Measurements from ENCODE around the gene CACNA2D4. TPM values are rescaled to one million over a fixed set of nuclear protein-coding genes. Genes with fewer than 3 reads are reported as not detected.

The CACNA2D4 gene
- total and polyA plus RNA-seq, 2 donors, result 1.1 to 4.5 TPM

- WGBS, result 77% methylated on average over 6 of the region's 6 CpGs
- Histone ChIP-seq H3K4me1 (ENCODE audit: insufficient read depth) (no peaks in the 10 kb centered on the region), H3K36me3 (ENCODE audit: insufficient read depth) (no peaks in the 10 kb centered on the region), H3K4me3 (ENCODE audit: low read depth, low read length) (no peak overlapping the region), H3K27ac (ENCODE audit: low read depth) (no peak overlapping the region)
- DNase-seq (ENCODE audit: extremely low spot score), result no peak
These were observed 408 bp upstream of the CACNA2D4 start for GRCh38 chr12:1918884-1919236.

GRCh38 chr12:1917172-1918070 is 1.0 kb downstream of the CACNA2D4 start:
- WGBS, result 56% methylated on average over 22 of the region's 22 CpGs
- no peak overlapping the region for H3K27ac ChIP-seq (ENCODE audit: low read depth)
- DNase-seq (ENCODE audit: extremely low spot score), result no peak
- H3K36me3 ChIP-seq (ENCODE audit: insufficient read depth), result no peaks in the 10 kb centered on the region
- H3K4me1 ChIP-seq (ENCODE audit: insufficient read depth), result no peaks in the 10 kb centered on the region
- no peak overlapping the region for H3K4me3 ChIP-seq (ENCODE audit: low read depth, low read length)

- no peaks in the 10 kb centered on the region for H3K4me1 ChIP-seq (ENCODE audit: insufficient read depth)
- DNase-seq (ENCODE audit: extremely low spot score), result no peak
- WGBS, result 32% methylated on average over 18 of the region's 18 CpGs
- no peaks in the 10 kb centered on the region for H3K36me3 ChIP-seq (ENCODE audit: insufficient read depth)
- no peak overlapping the region for H3K27ac ChIP-seq (ENCODE audit: low read depth)
- no peak overlapping the region for H3K4me3 ChIP-seq (ENCODE audit: low read depth, low read length)
These were observed 1.9 kb downstream of the CACNA2D4 start for GRCh38 chr12:1916371-1917171.

GRCh38 chr12:1915082-1915968 is 3.1 kb downstream of the CACNA2D4 start:
- Histone ChIP-seq H3K36me3 (ENCODE audit: insufficient read depth) (no peaks in the 10 kb centered on the region), H3K4me3 (ENCODE audit: low read depth, low read length) (no peak overlapping the region), H3K27ac (ENCODE audit: low read depth) (no peak overlapping the region), H3K4me1 (ENCODE audit: insufficient read depth) (no peaks in the 10 kb centered on the region)
- no peak for DNase-seq (ENCODE audit: extremely low spot score)
- 89% methylated on average over 18 of the region's 18 CpGs for WGBS

GRCh38 chr12:1914114-1914911 is 4.1 kb downstream of the CACNA2D4 start:
- WGBS, result 88% methylated on average over 17 of the region's 17 CpGs
- H3K36me3 ChIP-seq (ENCODE audit: insufficient read depth), result no peaks in the 10 kb centered on the region
- no peak overlapping the region for H3K27ac ChIP-seq (ENCODE audit: low read depth)
- H3K4me3 ChIP-seq (ENCODE audit: low read depth, low read length), result no peak overlapping the region
- DNase-seq (ENCODE audit: extremely low spot score), result no peak
- no peaks in the 10 kb centered on the region for H3K4me1 ChIP-seq (ENCODE audit: insufficient read depth)

GRCh38 chr12:1913377-1914113 is 4.9 kb downstream of the CACNA2D4 start:
- DNase-seq (ENCODE audit: extremely low spot score), result no peak
- 80% methylated on average over 12 of the region's 12 CpGs for WGBS

GRCh38 chr12:1912580-1913376 is 5.7 kb downstream of the CACNA2D4 start:
- no peak for DNase-seq (ENCODE audit: extremely low spot score)
- no peaks in the 10 kb centered on the region for H3K4me1 ChIP-seq (ENCODE audit: insufficient read depth)
- no peaks in the 10 kb centered on the region for H3K36me3 ChIP-seq (ENCODE audit: insufficient read depth)
- no peak overlapping the region for H3K4me3 ChIP-seq (ENCODE audit: low read depth, low read length)
- 82% methylated on average over 18 of the region's 18 CpGs for WGBS
- H3K27ac ChIP-seq (ENCODE audit: low read depth), result no peak overlapping the region

More at GRCh38 chr12:1913377-1914113, 4.9 kb downstream of the CACNA2D4 start:
- no peak overlapping the region for H3K27ac ChIP-seq (ENCODE audit: low read depth)
- H3K36me3 ChIP-seq (ENCODE audit: insufficient read depth), result no peaks in the 10 kb centered on the region
- no peaks in the 10 kb centered on the region for H3K4me1 ChIP-seq (ENCODE audit: insufficient read depth)
- no peak overlapping the region for H3K4me3 ChIP-seq (ENCODE audit: low read depth, low read length)

- no peak for DNase-seq (ENCODE audit: extremely low spot score)
These were observed 6.6 kb downstream of the CACNA2D4 start for GRCh38 chr12:1911598-1912575.

GRCh38 chr12:1910468-1910867 is 8.0 kb downstream of the CACNA2D4 start:
- H3K27ac ChIP-seq (ENCODE audit: low read depth), result no peak overlapping the region
- H3K4me3 ChIP-seq (ENCODE audit: low read depth, low read length), result no peak overlapping the region
- no peaks in the 10 kb centered on the region for H3K4me1 ChIP-seq (ENCODE audit: insufficient read depth)
- DNase-seq (ENCODE audit: extremely low spot score), result no peak
- 94% methylated on average over 3 of the region's 3 CpGs for WGBS
- no peaks in the 10 kb centered on the region for H3K36me3 ChIP-seq (ENCODE audit: insufficient read depth)

More at GRCh38 chr12:1911598-1912575, 6.6 kb downstream of the CACNA2D4 start:
- WGBS, result 86% methylated on average over 16 of the region's 16 CpGs
- Histone ChIP-seq H3K4me1 (ENCODE audit: insufficient read depth) (no peaks in the 10 kb centered on the region), H3K4me3 (ENCODE audit: low read depth, low read length) (no peak overlapping the region), H3K36me3 (ENCODE audit: insufficient read depth) (no peaks in the 10 kb centered on the region), H3K27ac (ENCODE audit: low read depth) (no peak overlapping the region)

- Histone ChIP-seq H3K4me1 (ENCODE audit: insufficient read depth) (no peaks in the 10 kb centered on the region), H3K27ac (ENCODE audit: low read depth) (no peak overlapping the region), H3K36me3 (ENCODE audit: insufficient read depth) (no peaks in the 10 kb centered on the region), H3K4me3 (ENCODE audit: low read depth, low read length) (no peak overlapping the region)
- DNase-seq (ENCODE audit: extremely low spot score), result no peak
- WGBS, result 96% methylated on average over 26 of the region's 26 CpGs
These were observed 9.7 kb downstream of the CACNA2D4 start for GRCh38 chr12:1908758-1909157.
